SU-DHL-6 (cell line): Measurements from ENCODE around the gene CDH22.

Experiments used
- H2AFZ ChIP-seq: fragments of 200-600 bp; sonication (generic); 2 replicates; pipeline ENCODE4 v1.6.1; 2014; ENCODE audit warnings: low read depth, mild to moderate bottlenecking, moderate library complexity, mixed read lengths, antibody characterized with exemption, low read length; ENCODE audit not compliant: severe bottlenecking
- H3F3A ChIP-seq: fragments of 200-600 bp; shearing (Covaris generic); 2 replicates; pipeline ENCODE4 v1.6.0; 2016; ENCODE audit warnings: antibody characterized with exemption, mild to moderate bottlenecking; ENCODE audit not compliant: insufficient read depth
- H3K27ac ChIP-seq: fragments of 200-600 bp; sonication (generic); 2 replicates; pipeline ENCODE4 v1.5.1; 2016; ENCODE audit warnings: low read depth, mild to moderate bottlenecking, low read length, moderate library complexity, mixed read lengths
- H3K27me3 ChIP-seq: fragments of 200-600 bp; sonication (generic), shearing (Covaris generic); 2 replicates; pipeline ENCODE4 v1.6.0; 2014; ENCODE audit warnings: mild to moderate bottlenecking, low read length
- H3K36me3 ChIP-seq: fragments of 200-600 bp; sonication (generic); 2 replicates; pipeline ENCODE4 v1.6.1; 2014; ENCODE audit warnings: mild to moderate bottlenecking, low read length, mixed read lengths
- H3K4me2 ChIP-seq: fragments of 300-600, 200-600 bp; shearing (Covaris generic), sonication (generic); 2 replicates; pipeline ENCODE4 v1.6.0; 2014; ENCODE audit warnings: low read length, low read depth, mild to moderate bottlenecking; ENCODE audit not compliant: poor library complexity, severe bottlenecking
- H3K4me3 ChIP-seq: fragments of 200-600 bp; sonication (generic); 2 replicates; pipeline ENCODE4 v1.5.1; 2014; ENCODE audit warnings: antibody characterized with exemption, low read length, mild to moderate bottlenecking, mixed read lengths; ENCODE audit not compliant: insufficient read depth, poor library complexity, severe bottlenecking
- H3K79me2 ChIP-seq: fragments of 200-600 bp; sonication (generic); 2 replicates; pipeline ENCODE4 v1.6.1; 2014; ENCODE audit warnings: mild to moderate bottlenecking, low read length, moderate library complexity; ENCODE audit not compliant: insufficient read depth
- H3K9ac ChIP-seq: fragments of 200-600 bp; sonication (generic); 2 replicates; pipeline ENCODE4 v1.7.0; 2014; ENCODE audit warnings: mild to moderate bottlenecking, low read length
- H3K9me2 ChIP-seq: fragments of 200-600 bp; sonication (generic); replicated peaks from 2 replicates; pipeline ENCODE4 v1.6.1; 2014; ENCODE audit warnings: low read length; ENCODE audit not compliant: insufficient read depth
- H3K9me3 ChIP-seq: fragments of 200-600 bp; sonication (generic); 2 replicates; pipeline ENCODE4 v1.6.1; 2014; ENCODE audit warnings: low read length, mixed read lengths; ENCODE audit not compliant: insufficient read depth
- H4K20me1 ChIP-seq: fragments of 200-600 bp; sonication (generic); 2 replicates; pipeline ENCODE4 v1.6.1; 2014; ENCODE audit warnings: low read depth, mild to moderate bottlenecking, antibody characterized with exemption, low read length, moderate library complexity, mixed read lengths
- EZH2phosphoT487 ChIP-seq: fragments of 200-600 bp; sonication (generic), shearing (Covaris generic); conservative IDR thresholded peaks from 2 replicates; pipeline ENCODE4 v1.6.1; 2018; ENCODE audit warnings: mild to moderate bottlenecking, antibody characterized with exemption, low read length, moderate library complexity, mixed read lengths
- TF ChIP-seq, protein P1 (sequence below): fragments of 200-600 bp; sonication (generic); IDR thresholded peaks from one replicate; pipeline ENCODE4 v1.5.1; 2017; ENCODE audit warnings: antibody characterized with exemption, mild to moderate bottlenecking, low read length, moderate library complexity; ENCODE audit not compliant: insufficient read depth, poor library complexity, severe bottlenecking

The CDH22 gene

DNA sequence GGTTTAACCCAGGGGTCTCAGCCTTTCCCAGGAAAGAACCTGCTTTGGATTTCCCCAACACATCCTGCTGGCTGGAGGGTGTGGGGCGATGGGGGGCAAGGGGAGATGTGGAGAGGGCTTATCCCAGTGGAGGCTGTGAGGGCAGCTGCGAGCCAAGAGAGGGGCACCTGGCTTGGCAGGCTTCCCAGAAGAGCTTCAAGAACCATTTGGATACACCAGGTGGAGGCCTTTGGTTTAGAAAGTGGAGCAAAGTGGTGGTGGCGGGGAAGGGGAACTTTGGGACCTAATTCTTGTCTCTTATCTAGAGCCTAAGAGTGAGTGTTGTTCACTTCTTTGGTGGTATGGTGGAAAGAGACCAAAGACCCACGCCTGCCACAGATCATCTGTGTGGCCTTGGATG, 177.8 kb downstream of the CDH22 start:
- TF ChIP-seq, protein P1, sequence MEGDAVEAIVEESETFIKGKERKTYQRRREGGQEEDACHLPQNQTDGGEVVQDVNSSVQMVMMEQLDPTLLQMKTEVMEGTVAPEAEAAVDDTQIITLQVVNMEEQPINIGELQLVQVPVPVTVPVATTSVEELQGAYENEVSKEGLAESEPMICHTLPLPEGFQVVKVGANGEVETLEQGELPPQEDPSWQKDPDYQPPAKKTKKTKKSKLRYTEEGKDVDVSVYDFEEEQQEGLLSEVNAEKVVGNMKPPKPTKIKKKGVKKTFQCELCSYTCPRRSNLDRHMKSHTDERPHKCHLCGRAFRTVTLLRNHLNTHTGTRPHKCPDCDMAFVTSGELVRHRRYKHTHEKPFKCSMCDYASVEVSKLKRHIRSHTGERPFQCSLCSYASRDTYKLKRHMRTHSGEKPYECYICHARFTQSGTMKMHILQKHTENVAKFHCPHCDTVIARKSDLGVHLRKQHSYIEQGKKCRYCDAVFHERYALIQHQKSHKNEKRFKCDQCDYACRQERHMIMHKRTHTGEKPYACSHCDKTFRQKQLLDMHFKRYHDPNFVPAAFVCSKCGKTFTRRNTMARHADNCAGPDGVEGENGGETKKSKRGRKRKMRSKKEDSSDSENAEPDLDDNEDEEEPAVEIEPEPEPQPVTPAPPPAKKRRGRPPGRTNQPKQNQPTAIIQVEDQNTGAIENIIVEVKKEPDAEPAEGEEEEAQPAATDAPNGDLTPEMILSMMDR = no peak
- no peak for TF ChIP-seq EZH2phosphoT487
- Histone ChIP-seq H2AFZ (no peak overlapping the region), H4K20me1 (no peaks in the 10 kb centered on the region), H3K4me2 (no peak overlapping the region), H3K9ac (no peak overlapping the region), H3K79me2 (no peaks in the 10 kb centered on the region), H3K4me3 (no peak overlapping the region), H3F3A (no peaks in the 10 kb centered on the region), H3K27ac (no peak overlapping the region), H3K9me3 (no peaks in the 10 kb centered on the region), H3K9me2 (no peaks in the 10 kb centered on the region), H3K36me3 (no peaks in the 10 kb centered on the region), H3K27me3 (no peaks in the 10 kb centered on the region)

DNA sequence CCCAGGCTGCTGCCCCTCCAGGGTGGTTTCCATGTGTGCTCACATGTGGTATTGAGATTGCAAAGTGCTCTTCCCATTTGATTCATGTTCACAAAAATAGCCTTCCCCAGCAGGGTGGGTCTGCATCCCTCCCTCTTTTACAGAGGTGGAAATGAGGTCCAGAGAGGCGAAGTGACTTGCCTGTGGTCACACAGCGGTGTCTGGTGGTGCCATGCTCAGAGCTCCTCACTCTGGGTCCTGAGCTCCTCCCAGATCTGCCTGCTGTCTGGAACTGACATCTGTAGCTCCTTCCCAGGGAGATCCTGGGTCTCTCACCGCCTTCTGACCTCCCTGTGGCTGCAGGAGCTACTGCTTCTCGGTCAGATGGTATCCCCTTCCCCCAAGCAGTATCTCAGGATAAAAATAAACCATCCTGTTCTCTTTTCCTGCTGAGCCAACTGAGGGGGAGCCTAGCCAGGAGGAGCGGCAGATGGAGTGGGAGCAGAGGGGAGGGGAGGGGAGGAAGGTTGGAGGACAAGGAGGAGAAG, 178.3 kb downstream of the CDH22 start:
- no peak for TF ChIP-seq EZH2phosphoT487
- TF ChIP-seq, protein P1 = no peak
- Histone ChIP-seq H3K9me2 (no peaks in the 10 kb centered on the region), H3K27ac (no peak overlapping the region), H3K79me2 (no peaks in the 10 kb centered on the region), H3K9me3 (no peaks in the 10 kb centered on the region), H2AFZ (no peak overlapping the region), H4K20me1 (no peaks in the 10 kb centered on the region), H3K4me3 (no peak overlapping the region), H3K4me2 (no peak overlapping the region), H3K9ac (no peak overlapping the region), H3K27me3 (no peaks in the 10 kb centered on the region), H3K36me3 (no peaks in the 10 kb centered on the region), H3F3A (no peaks in the 10 kb centered on the region)

DNA sequence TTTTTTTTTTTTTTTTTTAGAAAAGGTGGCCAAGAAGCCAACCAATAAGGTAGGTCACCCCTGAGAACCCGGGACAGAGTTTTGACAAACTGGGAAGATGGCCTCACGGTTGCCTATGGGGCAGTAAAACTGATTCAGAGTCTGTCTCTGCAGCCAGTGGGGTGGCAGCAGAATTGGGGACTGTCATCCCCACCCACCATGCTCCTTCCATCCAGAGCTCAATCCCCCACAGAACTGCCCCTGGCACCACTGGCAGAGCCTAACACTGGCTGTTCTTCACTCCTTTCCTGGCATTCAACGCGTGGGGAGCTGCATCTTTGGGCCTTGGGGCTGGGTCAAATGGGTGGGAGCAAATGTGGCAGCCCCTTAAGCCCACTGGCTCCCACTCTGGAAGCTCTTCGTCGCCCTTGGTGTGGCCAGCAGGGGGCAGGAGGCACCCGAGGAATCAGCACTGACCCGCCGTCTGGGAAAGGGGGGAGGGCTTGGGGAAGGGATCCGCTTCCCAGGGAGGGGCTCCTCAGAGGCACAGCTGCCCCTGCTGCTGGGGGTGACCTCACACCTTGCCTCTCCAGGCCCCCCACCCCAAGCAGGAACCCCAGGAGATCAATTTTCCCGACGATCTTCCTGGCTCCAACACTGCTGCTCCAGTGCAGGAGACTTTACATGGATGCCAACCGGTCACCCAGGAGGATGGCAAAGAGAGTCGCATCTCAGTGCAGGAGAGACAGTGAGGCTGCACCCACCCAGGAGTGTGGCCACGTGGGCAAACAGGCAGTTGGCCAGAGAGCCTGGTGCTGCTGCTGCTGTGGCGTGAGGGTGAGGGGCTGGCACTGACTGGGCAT, 179.8 kb downstream of the CDH22 start:
- Histone ChIP-seq H3K27me3 (no peaks in the 10 kb centered on the region), H3K4me3 (no peak overlapping the region), H3K4me2 (no peak overlapping the region)

More for the DNA sequence above, 179.8 kb downstream of the CDH22 start:
- Histone ChIP-seq H3K9me3 (no peaks in the 10 kb centered on the region), H3K36me3 (no peaks in the 10 kb centered on the region), H3K27ac (no peak overlapping the region), H3K9me2 (no peaks in the 10 kb centered on the region), H2AFZ (no peak overlapping the region), H3F3A (no peaks in the 10 kb centered on the region), H3K79me2 (no peaks in the 10 kb centered on the region), H4K20me1 (no peaks in the 10 kb centered on the region), H3K9ac (no peak overlapping the region)
- no peak for TF ChIP-seq EZH2phosphoT487
- TF ChIP-seq, protein P1 = peak; percentile 50
